IMR-90 (cell line): ENCODE measurements around the gene NTRK3. TPM values are rescaled to one million over a fixed set of nuclear protein-coding genes. Genes with fewer than 3 reads are reported as not detected.

Experiments used
- ATAC-seq: fragments of 200-7000 bp; cut with Tn5 transposase; 2 replicates; pipeline ENCODE4 v1.9.1; 2020; ENCODE audit warnings: low read depth, mild to moderate bottlenecking, moderate library complexity
- BruUV-seq: library from RNA; stranded (reverse); fragments of 400-500 nt; replicated peaks from 2 replicates; lab custom pipeline; 2021; lab: Mats Ljungman, UMichigan
- CTCF ChIA-PET: fragments of 300-600 bp; formaldehyde crosslinking; extraction: SDS; loops from one replicate; lab custom pipeline; 2021; ENCODE audit warnings: antibody characterized with exemption; lab: Yijun Ruan, JAX
- POLR2A ChIA-PET: fragments of 300-600 bp; sonication (Branson Sonifier 250); formaldehyde crosslinking; loops from one replicate; lab custom pipeline; 2022; ENCODE audit warnings: antibody characterized with exemption; ENCODE audit not compliant: unreplicated experiment; lab: Charles Lee
- DNase-seq: peaks from one replicate; pipeline ENCODE4 v3.0.0; 2013
- H2AFZ ChIP-seq: replicated peaks from 2 replicates; pipeline ENCODE3; 2013; ENCODE audit warnings: low read length, mild to moderate bottlenecking; ENCODE audit not compliant: poor library complexity
- H2AK5ac ChIP-seq: 2 replicates; pipeline ENCODE4 v1.6.1; 2013; ENCODE audit warnings: low read depth, low read length, inconsistent platforms
- H2AK9ac ChIP-seq: replicated peaks from 2 replicates; pipeline ENCODE3; 2013; ENCODE audit warnings: mild to moderate bottlenecking, low read depth, low read length, moderate library complexity; ENCODE audit not compliant: poor library complexity
- H2BK120ac ChIP-seq: 2 replicates; pipeline ENCODE4 v1.6.1; 2013; ENCODE audit warnings: low read depth, low read length, inconsistent platforms
- H2BK15ac ChIP-seq: 3 replicates; pipeline ENCODE4 v1.6.1; 2013; ENCODE audit warnings: low read depth, low read length, inconsistent platforms
- H2BK20ac ChIP-seq: 2 replicates; pipeline ENCODE4 v1.6.1; 2013; ENCODE audit warnings: low read depth, mild to moderate bottlenecking, inconsistent platforms, low read length, moderate library complexity
- H2BK5ac ChIP-seq: 2 replicates; pipeline ENCODE4 v1.6.1; 2013; ENCODE audit warnings: mild to moderate bottlenecking, low read depth, low read length, inconsistent platforms; ENCODE audit not compliant: poor library complexity, severe bottlenecking
- H3K14ac ChIP-seq: replicated peaks from 2 replicates; pipeline ENCODE4 v1.6.1; 2013; ENCODE audit warnings: low read depth, low read length, inconsistent platforms
- H3K18ac ChIP-seq: 2 replicates; pipeline ENCODE4 v1.6.1; 2013; ENCODE audit warnings: low read depth, low read length, control low read depth
- H3K23ac ChIP-seq: 2 replicates; pipeline ENCODE4 v1.6.1; 2013; ENCODE audit warnings: low read depth, low read length, inconsistent platforms
- H3K27ac ChIP-seq: 2 replicates; pipeline ENCODE4 v1.5.1; 2013; ENCODE audit warnings: mild to moderate bottlenecking, control low read depth, low read length; ENCODE audit not compliant: insufficient read depth
- H3K27me3 ChIP-seq: 2 replicates; pipeline ENCODE4 v1.6.1; 2013; ENCODE audit warnings: low read length; ENCODE audit not compliant: control insufficient read depth, insufficient read depth
- H3K36me3 ChIP-seq: 2 replicates; pipeline ENCODE4 v1.6.1; 2013; ENCODE audit warnings: low read length, mixed read lengths; ENCODE audit not compliant: control insufficient read depth, insufficient read depth
- H3K4ac ChIP-seq: 2 replicates; pipeline ENCODE4 v1.6.1; 2013; ENCODE audit warnings: low read depth, low read length, inconsistent platforms
- H3K4me1 ChIP-seq: 2 replicates; pipeline ENCODE4 v1.6.1; 2013; ENCODE audit warnings: low read length, mixed read lengths; ENCODE audit not compliant: control insufficient read depth, insufficient read depth
- H3K4me2 ChIP-seq: 2 replicates; pipeline ENCODE4 v1.6.1; 2013; ENCODE audit warnings: low read depth, mild to moderate bottlenecking, control low read depth, low read length, moderate library complexity
- H3K4me3 ChIP-seq: 2 replicates; pipeline ENCODE4 v1.5.1; 2013; ENCODE audit warnings: low read depth, mild to moderate bottlenecking, control low read depth, low read length, moderate library complexity; ENCODE audit not compliant: insufficient read depth
- H3K56ac ChIP-seq: 2 replicates; pipeline ENCODE4 v1.6.1; 2013; ENCODE audit warnings: low read length, inconsistent platforms; ENCODE audit not compliant: insufficient read depth; ENCODE audit errors: extremely low read depth
- H3K79me1 ChIP-seq, 2 experiments: 2 replicates each; pipeline ENCODE4 v1.6.1; 2013; ENCODE audit warnings: low read length in 2 of 2, inconsistent platforms in 1 of 2, low read depth in 1 of 2
- H3K9ac ChIP-seq: 2 replicates; pipeline ENCODE4 v1.6.1; 2013; ENCODE audit warnings: low read depth, low read length, control low read depth
- H3K9me1 ChIP-seq: 2 replicates; pipeline ENCODE4 v1.6.1; 2013; ENCODE audit warnings: low read length, inconsistent platforms; ENCODE audit not compliant: insufficient read depth
- H3K9me3 ChIP-seq: 2 replicates; pipeline ENCODE4 v1.6.1; 2013; ENCODE audit warnings: low read length; ENCODE audit not compliant: control insufficient read depth, insufficient read depth
- H4K20me1 ChIP-seq: 2 replicates; pipeline ENCODE4 v1.6.1; 2013; ENCODE audit warnings: low read length, inconsistent platforms; ENCODE audit not compliant: insufficient read depth
- H4K5ac ChIP-seq: 2 replicates; pipeline ENCODE4 v1.6.1; 2013; ENCODE audit warnings: mild to moderate bottlenecking, low read depth, low read length, control low read depth
- H4K8ac ChIP-seq, 2 experiments: 2 replicates each; pipeline ENCODE4 v1.6.1; 2013; ENCODE audit warnings: low read depth in 2 of 2, low read length in 2 of 2, control low read depth in 1 of 2, inconsistent platforms in 1 of 2
- H4K91ac ChIP-seq: 2 replicates; pipeline ENCODE4 v1.6.1; 2013; ENCODE audit warnings: low read depth, low read length, inconsistent platforms; ENCODE audit not compliant: insufficient read depth
- BHLHE40 ChIP-seq: fragments of 150-350 bp; IDR thresholded peaks from 2 replicates; pipeline ENCODE4 v1.6.1; 2016; ENCODE audit warnings: mild to moderate bottlenecking, low read depth, low read length
- ELK1 ChIP-seq: fragments of 150-350 bp; IDR thresholded peaks from 2 replicates; pipeline ENCODE4 v1.6.1; 2016; ENCODE audit warnings: low read depth, mild to moderate bottlenecking, low read length, moderate library complexity, borderline replicate concordance
- MAZ ChIP-seq: IDR thresholded peaks from 2 replicates; pipeline ENCODE4 v1.6.1; 2012; ENCODE audit warnings: low read depth, mild to moderate bottlenecking, low read length, improper control_type of control experiment, moderate library complexity, borderline replicate concordance
- POLR2A ChIP-seq: IDR thresholded peaks from 2 replicates; pipeline ENCODE4 v1.6.1; 2012; ENCODE audit warnings: mild to moderate bottlenecking, low read depth, low read length
- RCOR1 ChIP-seq: IDR thresholded peaks from 2 replicates; pipeline ENCODE4 v1.6.1; 2012; ENCODE audit warnings: mild to moderate bottlenecking, low read length, improper control_type of control experiment; ENCODE audit not compliant: insufficient replicate concordance
- USF2 ChIP-seq: fragments of 150-350 bp; IDR thresholded peaks from 2 replicates; pipeline ENCODE4 v1.6.1; 2017; ENCODE audit warnings: mild to moderate bottlenecking, antibody characterized with exemption, low read length, low read depth
- WGBS, 2 experiments: methylation state at CpG; one replicate each; pipeline versions ENCODE4 v1.1.5 to v1.1.7; 2013; ENCODE audit warnings: missing lambda C conversion rate in 2 of 2; ENCODE audit not compliant: insufficient read length in 1 of 2; ENCODE audit errors: extremely low coverage in 2 of 2; 5-methylcytosine and 5-hydroxymethylcytosine counted together
- dilution Hi-C: fragments of 300-500 bp; cut with HindIII; formaldehyde crosslinking; loops from one replicate; pipeline ENCODE4 v1.14.3; 2018; ENCODE audit warnings: low sequenced_read_pairs; ENCODE audit not compliant: unreplicated experiment
- in situ Hi-C: fragments of 300-500 bp; cut with MboI; formaldehyde crosslinking; loops from 3 replicates; pipeline ENCODE4 v1.14.3; 2019; ENCODE audit warnings: low sequenced_read_pairs, inconsistent platforms, mixed read lengths
- intact Hi-C: fragments of 100-400 bp; cut with micrococcal nuclease; formaldehyde crosslinking; loops from 2 replicates; pipeline ENCODE4 v1.10.0; 2022
- polyA plus RNA-seq, 3 experiments: library from polyadenylated mRNA; depleted of rRNA; stranded (reverse); fragments of >200 nt; gene quantifications; 2 replicates each; pipeline ENCODE4 v1.2.3, GENCODE V29; 2012; ENCODE audit warnings: low replicate concordance in 1 of 3
- total RNA-seq: library from RNA; depleted of rRNA; stranded (reverse); fragments of >200 nt; gene quantifications from 2 replicates; pipeline ENCODE4 v1.2.3, GENCODE V29; 2012

Gene NTRK3
- total and polyA plus RNA-seq, 2 of the 4 experiments (the other 2 are of a cell fraction): under 0.01 to 0.15 TPM

- no peak overlapping the region for H3K4me2 ChIP-seq
- H2AFZ ChIP-seq: no peak overlapping the region
- in situ Hi-C loops (no loop called here), dilution Hi-C loops (no loop called here), intact Hi-C loops (no loop called here)
- H2AK5ac ChIP-seq: no peak overlapping the region
- no peaks in the 10 kb centered on the region for H4K20me1 ChIP-seq
- no peak overlapping the region for H2BK15ac ChIP-seq
- H2BK20ac ChIP-seq: no peak overlapping the region
- H4K5ac ChIP-seq: no peak overlapping the region
- ChIA-PET POLR2A (no interaction called here), CTCF (no interaction called here)
- H4K91ac ChIP-seq: no peak overlapping the region
- H3K18ac ChIP-seq: no peak overlapping the region
- no peak overlapping the region for H3K56ac ChIP-seq
- H2BK120ac ChIP-seq: no peak overlapping the region
- H3K4ac ChIP-seq: no peak overlapping the region
- H3K9me3 ChIP-seq: peaks cover 5% of the 10 kb centered on the region; the same call in 1 of the 2 replicates
- no peak overlapping the region for H2AK9ac ChIP-seq
- H4K8ac ChIP-seq: no peak overlapping the region
- no CpG with 5 or more reads among the region's 14 CpGs for WGBS, 2 experiments
- H3K36me3 ChIP-seq: no peaks in the 10 kb centered on the region
- DNase-seq: no peak
- H3K9ac ChIP-seq: no peak overlapping the region
- no TSS peak for BruUV-seq
- H3K9me1 ChIP-seq: no peaks in the 10 kb centered on the region
- H3K23ac ChIP-seq: no peak overlapping the region
- no peak overlapping the region for H2BK5ac ChIP-seq
- H3K79me1 ChIP-seq: no peaks in the 10 kb centered on the region
- H3K27me3 ChIP-seq: no peaks in the 10 kb centered on the region
- TF ChIP-seq ELK1 (no peak), RCOR1 (no peak), USF2 (no peak), POLR2A (no peak), MAZ (no peak), BHLHE40 (no peak)
- no peak overlapping the region for H3K27ac ChIP-seq
- H3K4me1 ChIP-seq: no peaks in the 10 kb centered on the region
- H3K4me3 ChIP-seq: no peak overlapping the region
- no peak for ATAC-seq
- no peak overlapping the region for H3K14ac ChIP-seq
These were observed 33.5 kb downstream of the NTRK3 start for GRCh38 chr15:88223084-88223483.
